ENCODE results near the gene CCN6. TPM values are rescaled to one million over a fixed set of nuclear protein-coding genes. Genes with fewer than 3 reads are reported as not detected.

Gene CCN6
- not detected in 2 replicates for total RNA-seq (2012; rRNA removed)

DNA sequence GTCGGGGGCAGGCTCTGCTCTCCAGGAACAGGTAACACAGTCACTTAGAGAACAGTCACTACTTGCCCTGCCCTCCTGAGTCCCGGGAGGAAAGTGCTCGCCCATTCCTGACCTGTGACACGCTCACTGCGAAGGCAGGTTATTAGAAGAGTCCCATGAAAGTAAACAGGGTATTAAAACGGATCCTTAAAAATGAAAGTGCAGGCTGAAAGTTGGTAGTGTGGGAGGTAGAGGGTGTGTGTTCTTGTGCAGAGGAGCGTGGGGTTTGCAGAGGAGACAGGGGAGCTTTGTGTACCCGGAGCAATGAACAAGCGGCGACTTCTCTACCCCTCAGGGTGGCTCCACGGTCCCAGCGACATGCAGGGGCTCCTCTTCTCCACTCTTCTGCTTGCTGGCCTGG is at the start of gene CCN6:
CCN6 (plus strand) TSS at position 104 of the 400 bp plus-strand sequence; CDS start at position 358, 254 bp downstream.
- H3K4me3 ChIP-seq (ENCODE audit: low read length): no peak within 1 kb of the TSS
- H3K36me3 ChIP-seq (ENCODE audit: insufficient read depth, low read length): no peaks in the 10 kb centered on the region
- H3K9ac ChIP-seq (ENCODE audit: low read depth, low read length): no peak within 1 kb of the TSS

DNA sequence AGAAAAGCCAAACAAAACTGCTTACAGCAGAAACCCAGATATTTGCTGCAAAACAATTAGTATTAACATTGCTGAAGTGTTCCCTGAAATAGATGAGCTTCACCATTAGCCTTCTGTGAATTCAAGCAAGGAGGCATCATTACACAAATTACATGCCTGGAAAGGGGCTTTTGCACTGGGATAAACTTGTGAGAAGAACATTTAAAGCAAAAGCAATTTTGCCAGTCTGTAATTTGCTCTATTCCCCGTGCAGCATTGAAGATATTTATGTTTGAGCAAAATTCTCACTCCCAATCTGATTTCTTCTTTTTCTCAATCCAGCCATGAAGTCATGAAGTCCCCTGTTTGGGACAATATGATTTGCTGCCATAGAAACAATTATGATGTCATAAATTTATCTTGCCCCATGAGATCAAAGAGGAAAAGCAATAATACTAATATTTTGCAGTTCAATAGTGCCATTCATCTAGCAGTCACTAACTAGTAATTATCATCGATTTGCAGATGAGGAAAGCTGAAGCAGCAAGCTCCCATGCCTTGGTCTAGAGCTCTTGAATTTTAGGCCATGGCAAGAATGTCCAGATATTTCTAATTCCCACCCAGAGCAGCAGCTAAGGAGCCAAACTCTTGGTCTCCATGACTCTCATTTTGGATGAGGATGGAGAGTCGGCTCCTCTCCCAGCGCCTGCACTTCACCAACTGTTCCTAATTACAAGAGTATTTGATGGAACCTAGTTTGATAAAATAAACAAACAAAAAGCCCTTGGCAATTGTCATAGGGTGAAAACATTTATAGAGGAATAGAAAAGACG is 49.5 kb upstream of the CCN6 start:
- Histone ChIP-seq H3K9me3 (replicated peaks; ENCODE audit: low read length) (no peaks in the 10 kb centered on the region), H3K27me3 (ENCODE audit: control insufficient read depth, insufficient read depth, low read length) (no peaks in the 10 kb centered on the region), H3K4me2 (ENCODE audit: low read length) (no peak overlapping the region), H3K36me3 (ENCODE audit: insufficient read depth, low read length) (no peaks in the 10 kb centered on the region), H3K4me3 (ENCODE audit: low read length) (no peak overlapping the region), H3K4me1 (ENCODE audit: control insufficient read depth, insufficient read depth, low read length) (peaks cover 16% of the 10 kb centered on the region), H3K9ac (ENCODE audit: low read depth, low read length) (no peak overlapping the region)

More for the DNA sequence above, at the start of gene CCN6:
- Histone ChIP-seq H3K27me3 (ENCODE audit: control insufficient read depth, insufficient read depth, low read length) (peaks cover 6% of the 10 kb centered on the region), H3K4me2 (ENCODE audit: low read length) (no peak within 1 kb of the TSS), H3K4me1 (ENCODE audit: control insufficient read depth, insufficient read depth, low read length) (no peaks in the 10 kb centered on the region), H3K9me3 (replicated peaks; ENCODE audit: low read length) (no peaks in the 10 kb centered on the region)

DNA sequence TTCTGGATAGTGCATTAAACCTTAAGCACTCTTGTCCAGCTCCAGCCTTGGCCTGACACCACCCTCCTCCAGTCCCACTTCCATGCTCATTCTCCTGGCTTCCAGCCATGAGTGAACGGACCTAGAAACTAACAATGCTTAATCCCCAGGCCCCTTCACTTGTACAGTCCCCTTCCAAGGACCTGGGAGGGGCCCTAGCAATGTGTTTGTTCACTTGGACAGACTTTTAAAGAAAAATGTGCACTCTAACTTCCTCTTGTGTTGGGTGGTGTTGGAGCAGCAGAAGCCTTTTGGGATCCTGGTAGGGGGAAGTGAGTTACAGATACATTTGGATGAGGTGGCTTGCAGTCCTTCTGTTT is 48.9 kb upstream of the CCN6 start:
- Histone ChIP-seq H3K9ac (ENCODE audit: low read depth, low read length) (no peak overlapping the region), H3K36me3 (ENCODE audit: insufficient read depth, low read length) (no peaks in the 10 kb centered on the region), H3K4me1 (ENCODE audit: control insufficient read depth, insufficient read depth, low read length) (peaks cover 16% of the 10 kb centered on the region), H3K9me3 (replicated peaks; ENCODE audit: low read length) (no peaks in the 10 kb centered on the region), H3K4me3 (ENCODE audit: low read length) (no peak overlapping the region), H3K4me2 (ENCODE audit: low read length) (no peak overlapping the region), H3K27me3 (ENCODE audit: control insufficient read depth, insufficient read depth, low read length) (no peaks in the 10 kb centered on the region)

DNA sequence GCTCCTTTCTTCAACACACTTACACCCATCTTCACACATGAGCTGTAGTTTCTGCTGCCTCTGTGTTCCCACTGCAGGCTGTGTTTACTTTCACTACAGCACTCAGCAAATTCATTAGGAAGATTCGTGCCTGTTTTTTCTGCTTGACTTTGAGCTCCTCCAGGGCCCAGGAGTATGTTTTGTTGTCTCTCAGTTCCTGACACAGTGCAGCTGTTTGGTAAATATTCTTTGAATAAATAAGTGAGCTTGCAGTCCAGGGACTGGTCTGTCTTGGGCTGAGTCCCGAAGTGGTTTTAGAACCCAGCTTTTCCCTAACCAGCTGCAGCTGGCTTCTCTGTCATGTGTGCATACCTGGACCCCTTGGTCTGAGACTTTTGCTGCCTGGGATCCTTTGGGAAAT is 46.6 kb upstream of the CCN6 start:
- no peaks in the 10 kb centered on the region for H3K9me3 ChIP-seq (replicated peaks; ENCODE audit: low read length)

DNA sequence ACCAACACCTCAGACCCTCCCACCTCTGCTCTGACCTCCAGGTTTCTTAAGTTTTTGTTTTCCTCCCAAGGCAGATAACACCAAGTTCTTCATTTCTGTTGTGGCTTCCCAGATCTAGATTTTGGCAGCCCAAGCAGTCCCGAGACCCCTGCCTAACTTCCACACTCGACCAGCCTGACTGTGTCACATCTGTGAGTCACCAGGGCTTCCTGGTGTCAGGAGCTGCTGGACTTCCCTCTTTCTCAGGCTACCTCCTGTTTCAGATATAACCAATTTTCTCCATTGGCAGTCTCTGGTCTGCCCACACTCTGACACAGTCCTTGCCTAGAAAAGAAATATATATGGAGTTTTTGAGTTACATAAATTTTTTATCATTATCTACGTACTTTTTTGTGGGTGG is 46.1 kb upstream of the CCN6 start:
- H3K9me3 ChIP-seq (replicated peaks; ENCODE audit: low read length): no peaks in the 10 kb centered on the region
- H3K27me3 ChIP-seq (ENCODE audit: control insufficient read depth, insufficient read depth, low read length): no peaks in the 10 kb centered on the region
- H3K9ac ChIP-seq (ENCODE audit: low read depth, low read length): peak overlapping the region; percentile 0
- H3K36me3 ChIP-seq (ENCODE audit: insufficient read depth, low read length): no peaks in the 10 kb centered on the region
- H3K4me3 ChIP-seq (ENCODE audit: low read length): no peak overlapping the region
- no peak overlapping the region for H3K4me2 ChIP-seq (ENCODE audit: low read length)
- H3K4me1 ChIP-seq (ENCODE audit: control insufficient read depth, insufficient read depth, low read length): peaks cover 16% of the 10 kb centered on the region

More for the DNA sequence above, 46.6 kb upstream of the CCN6 start:
- Histone ChIP-seq H3K4me3 (ENCODE audit: low read length) (no peak overlapping the region), H3K9ac (ENCODE audit: low read depth, low read length) (peak overlapping the region; percentile 0), H3K27me3 (ENCODE audit: control insufficient read depth, insufficient read depth, low read length) (no peaks in the 10 kb centered on the region), H3K4me2 (ENCODE audit: low read length) (no peak overlapping the region), H3K4me1 (ENCODE audit: control insufficient read depth, insufficient read depth, low read length) (peaks cover 16% of the 10 kb centered on the region), H3K36me3 (ENCODE audit: insufficient read depth, low read length) (no peaks in the 10 kb centered on the region)

DNA sequence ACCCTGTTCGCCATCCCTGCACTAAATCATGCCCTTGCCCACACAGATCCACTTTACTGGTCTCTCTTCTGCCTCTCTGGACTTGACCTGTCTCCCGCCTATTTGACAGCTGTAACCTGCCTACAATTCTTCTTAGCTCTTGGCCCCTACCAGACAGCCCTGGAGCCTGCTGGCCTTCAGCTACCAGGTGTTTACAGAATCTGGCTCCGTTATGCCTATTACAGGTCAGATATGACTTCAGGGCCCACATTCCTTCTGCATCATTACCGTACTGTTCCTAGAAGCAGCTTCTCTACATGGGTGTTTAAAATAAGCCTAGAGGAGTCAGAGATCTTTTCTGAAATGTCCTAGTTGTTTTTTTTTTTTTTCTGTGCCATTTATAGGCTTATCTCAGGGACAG is 45.4 kb upstream of the CCN6 start:
- no peaks in the 10 kb centered on the region for H3K27me3 ChIP-seq (ENCODE audit: control insufficient read depth, insufficient read depth, low read length)
- H3K4me1 ChIP-seq (ENCODE audit: control insufficient read depth, insufficient read depth, low read length): peaks cover 17% of the 10 kb centered on the region
- H3K9me3 ChIP-seq (replicated peaks; ENCODE audit: low read length): no peaks in the 10 kb centered on the region
- no peaks in the 10 kb centered on the region for H3K36me3 ChIP-seq (ENCODE audit: insufficient read depth, low read length)
- H3K4me2 ChIP-seq (ENCODE audit: low read length): no peak overlapping the region
- H3K4me3 ChIP-seq (ENCODE audit: low read length): no peak overlapping the region
- no peak overlapping the region for H3K9ac ChIP-seq (ENCODE audit: low read depth, low read length)

DNA sequence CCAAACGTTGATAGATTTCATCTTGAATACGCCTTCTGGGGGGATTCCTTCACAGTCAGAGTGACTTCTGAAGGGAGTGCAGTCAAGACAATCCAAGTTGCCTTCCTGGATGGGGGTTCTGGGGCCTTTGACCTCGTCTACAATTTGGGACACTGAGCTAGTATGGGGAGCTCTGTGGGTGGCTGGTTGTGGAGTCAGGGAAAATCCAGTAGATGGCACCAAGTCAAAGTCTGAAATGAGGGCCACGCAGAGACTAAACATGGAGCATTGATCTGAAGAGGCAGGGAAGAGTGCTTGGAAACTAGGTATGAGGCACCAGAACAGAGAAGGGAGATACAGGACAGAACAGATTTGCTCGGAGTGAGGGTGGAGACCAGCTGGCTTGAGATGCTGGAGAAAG is 43.6 kb upstream of the CCN6 start:
- Histone ChIP-seq H3K9me3 (replicated peaks; ENCODE audit: low read length) (no peaks in the 10 kb centered on the region), H3K4me2 (ENCODE audit: low read length) (no peak overlapping the region), H3K4me1 (ENCODE audit: control insufficient read depth, insufficient read depth, low read length) (peaks cover 35% of the 10 kb centered on the region), H3K36me3 (ENCODE audit: insufficient read depth, low read length) (no peaks in the 10 kb centered on the region), H3K9ac (ENCODE audit: low read depth, low read length) (no peak overlapping the region), H3K27me3 (ENCODE audit: control insufficient read depth, insufficient read depth, low read length) (no peaks in the 10 kb centered on the region), H3K4me3 (ENCODE audit: low read length) (no peak overlapping the region)

DNA sequence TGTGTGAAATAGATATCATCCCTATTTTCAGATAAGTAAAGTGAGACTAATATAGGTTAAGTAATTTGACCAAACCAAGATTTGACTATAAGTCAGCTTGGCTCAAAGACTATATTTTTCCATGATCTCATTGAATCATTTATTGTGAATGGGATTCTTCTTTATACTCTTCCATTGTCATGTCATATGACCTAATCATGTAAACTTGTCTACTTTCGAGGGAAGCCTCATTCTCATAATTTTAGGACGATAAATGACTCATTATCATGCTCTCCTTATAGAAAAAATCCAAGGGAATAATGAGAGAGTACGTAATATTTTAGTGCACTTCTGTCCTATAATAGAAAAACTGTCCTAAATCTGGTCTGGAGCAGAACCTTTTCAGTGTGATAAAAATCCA is 40.9 kb upstream of the CCN6 start:
- no peaks in the 10 kb centered on the region for H3K9me3 ChIP-seq (replicated peaks; ENCODE audit: low read length)
- H3K4me2 ChIP-seq (ENCODE audit: low read length): no peak overlapping the region
- H3K4me1 ChIP-seq (ENCODE audit: control insufficient read depth, insufficient read depth, low read length): peaks cover 51% of the 10 kb centered on the region
- no peak overlapping the region for H3K4me3 ChIP-seq (ENCODE audit: low read length)
- no peaks in the 10 kb centered on the region for H3K36me3 ChIP-seq (ENCODE audit: insufficient read depth, low read length)
- H3K9ac ChIP-seq (ENCODE audit: low read depth, low read length): no peak overlapping the region
- no peaks in the 10 kb centered on the region for H3K27me3 ChIP-seq (ENCODE audit: control insufficient read depth, insufficient read depth, low read length)

DNA sequence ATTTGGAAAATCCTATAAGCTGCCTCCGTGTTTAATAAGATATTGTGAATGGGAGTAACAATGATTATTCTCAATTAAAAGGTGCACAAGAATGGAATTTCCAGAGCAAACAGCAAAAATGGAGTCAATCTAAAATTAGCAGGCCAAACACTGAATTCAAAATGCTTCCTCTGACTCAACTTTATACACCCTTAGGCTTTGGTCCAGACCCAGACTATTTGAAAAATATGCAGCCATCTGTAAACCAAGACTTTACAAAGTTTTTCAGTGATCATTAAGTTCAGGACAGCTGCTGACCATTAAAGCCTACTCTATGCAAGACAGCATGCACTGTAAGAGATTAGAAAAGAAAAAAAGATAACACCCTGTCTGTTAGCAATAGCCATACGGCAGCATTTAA is 39.4 kb upstream of the CCN6 start:
- peak overlapping the region; percentile 30 for H3K4me2 ChIP-seq (ENCODE audit: low read length)
- no peaks in the 10 kb centered on the region for H3K9me3 ChIP-seq (replicated peaks; ENCODE audit: low read length)
- peaks cover 59% of the 10 kb centered on the region for H3K4me1 ChIP-seq (ENCODE audit: control insufficient read depth, insufficient read depth, low read length)
- H3K27me3 ChIP-seq (ENCODE audit: control insufficient read depth, insufficient read depth, low read length): no peaks in the 10 kb centered on the region
- peak overlapping the region; percentile 77 for H3K9ac ChIP-seq (ENCODE audit: low read depth, low read length)
- no peak overlapping the region for H3K4me3 ChIP-seq (ENCODE audit: low read length)
- no peaks in the 10 kb centered on the region for H3K36me3 ChIP-seq (ENCODE audit: insufficient read depth, low read length)

DNA sequence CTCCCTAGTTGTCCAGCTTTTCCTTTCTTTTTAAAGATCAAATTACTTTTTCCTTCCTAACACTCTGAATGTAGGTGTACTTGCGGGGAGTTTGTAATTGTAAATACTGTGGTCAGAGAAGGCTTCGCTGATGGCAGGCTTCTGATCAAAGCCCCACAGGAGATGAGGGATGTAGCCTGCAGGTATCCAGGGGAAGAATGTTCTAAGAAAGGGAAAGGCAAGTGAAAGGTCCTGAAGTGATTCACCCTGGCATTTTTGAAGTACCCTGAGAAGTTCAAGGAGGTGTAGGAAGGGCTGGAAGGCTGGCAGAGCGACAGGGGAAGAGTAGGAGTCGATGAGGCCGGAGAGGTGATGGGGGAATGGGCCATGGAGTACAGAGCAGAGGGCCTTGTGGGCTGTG is 38.2 kb upstream of the CCN6 start:
- no peaks in the 10 kb centered on the region for H3K9me3 ChIP-seq (replicated peaks; ENCODE audit: low read length)

DNA sequence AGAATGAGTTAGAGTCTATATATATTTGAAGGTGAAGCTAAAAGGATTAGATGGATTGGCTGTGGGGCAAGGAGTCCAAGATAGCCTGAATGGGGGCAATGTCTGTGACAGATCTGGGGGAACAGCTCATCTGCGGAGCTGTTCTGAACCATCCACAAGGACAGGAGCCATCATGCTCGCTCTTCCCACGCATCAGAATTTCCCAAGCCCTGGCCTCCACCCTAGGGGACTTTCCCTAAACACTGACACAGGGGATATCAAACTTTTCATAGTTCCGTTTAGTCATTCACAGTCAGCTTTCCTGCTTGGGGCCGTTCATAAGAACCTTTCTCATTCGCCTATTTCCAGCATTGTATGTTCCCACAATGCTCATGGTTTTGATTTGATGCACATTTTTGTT is 37.6 kb upstream of the CCN6 start:
- Histone ChIP-seq H3K9ac (ENCODE audit: low read depth, low read length) (peak overlapping the region; percentile 77), H3K36me3 (ENCODE audit: insufficient read depth, low read length) (no peaks in the 10 kb centered on the region), H3K4me3 (ENCODE audit: low read length) (no peak overlapping the region), H3K9me3 (replicated peaks; ENCODE audit: low read length) (no peaks in the 10 kb centered on the region), H3K27me3 (ENCODE audit: control insufficient read depth, insufficient read depth, low read length) (no peaks in the 10 kb centered on the region), H3K4me1 (ENCODE audit: control insufficient read depth, insufficient read depth, low read length) (peaks cover 61% of the 10 kb centered on the region), H3K4me2 (ENCODE audit: low read length) (no peak overlapping the region)

More for the DNA sequence above, 38.2 kb upstream of the CCN6 start:
- peaks cover 61% of the 10 kb centered on the region for H3K4me1 ChIP-seq (ENCODE audit: control insufficient read depth, insufficient read depth, low read length)
- no peak overlapping the region for H3K4me2 ChIP-seq (ENCODE audit: low read length)
- H3K27me3 ChIP-seq (ENCODE audit: control insufficient read depth, insufficient read depth, low read length): no peaks in the 10 kb centered on the region
- no peak overlapping the region for H3K4me3 ChIP-seq (ENCODE audit: low read length)
- peak overlapping the region; percentile 77 for H3K9ac ChIP-seq (ENCODE audit: low read depth, low read length)
- H3K36me3 ChIP-seq (ENCODE audit: insufficient read depth, low read length): no peaks in the 10 kb centered on the region

DNA sequence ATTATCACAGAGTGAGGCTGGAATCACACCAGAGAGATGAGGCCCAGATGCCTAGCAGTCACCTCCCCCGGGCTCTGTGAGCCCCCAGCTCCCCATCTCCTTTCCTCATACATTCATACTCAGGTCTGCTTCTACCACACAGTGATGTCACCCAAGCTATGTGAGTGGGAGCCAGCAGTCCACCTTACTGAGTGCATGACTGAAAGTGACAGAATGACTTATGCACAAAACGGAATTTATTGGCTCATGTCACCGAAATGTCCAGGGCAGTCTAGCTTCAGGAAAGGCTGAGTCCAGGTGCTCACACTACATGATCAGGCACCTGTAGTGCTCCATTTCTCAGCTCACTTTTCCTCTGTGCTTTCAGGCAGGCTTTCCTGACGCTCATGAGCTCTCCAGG is 36.7 kb upstream of the CCN6 start:
- H3K36me3 ChIP-seq (ENCODE audit: insufficient read depth, low read length): no peaks in the 10 kb centered on the region
- no peaks in the 10 kb centered on the region for H3K27me3 ChIP-seq (ENCODE audit: control insufficient read depth, insufficient read depth, low read length)
- H3K4me3 ChIP-seq (ENCODE audit: low read length): no peak overlapping the region
- H3K4me1 ChIP-seq (ENCODE audit: control insufficient read depth, insufficient read depth, low read length): peaks cover 61% of the 10 kb centered on the region
- no peaks in the 10 kb centered on the region for H3K9me3 ChIP-seq (replicated peaks; ENCODE audit: low read length)
- no peak overlapping the region for H3K4me2 ChIP-seq (ENCODE audit: low read length)
- peak overlapping the region; percentile 64 for H3K9ac ChIP-seq (ENCODE audit: low read depth, low read length)

All from skeletal muscle satellite cell (primary cell).